DOHH2 (cell line): ENCODE measurements around the gene PRCD.

Experiments
- H3F3A ChIP-seq: fragments of 200-600 bp; sonication (generic), shearing (Covaris generic); 2 replicates; pipeline ENCODE4 v1.6.0; 2016; ENCODE audit warnings: antibody characterized with exemption, mild to moderate bottlenecking; ENCODE audit not compliant: control insufficient read depth, insufficient read depth
- H3K27ac ChIP-seq: fragments of 200-600 bp; sonication (generic); 2 replicates; pipeline ENCODE4 v1.5.1; 2014; ENCODE audit warnings: low read depth, mild to moderate bottlenecking, low read length, moderate library complexity
- H3K27me3 ChIP-seq: fragments of 200-600 bp; sonication (generic); 2 replicates; pipeline ENCODE4 v1.6.1; 2014; ENCODE audit warnings: mild to moderate bottlenecking, low read length, mixed read lengths; ENCODE audit not compliant: control insufficient read depth
- H3K36me3 ChIP-seq: fragments of 200-600 bp; sonication (generic); 2 replicates; pipeline ENCODE4 v1.6.1; 2014; ENCODE audit warnings: mild to moderate bottlenecking, low read length, moderate library complexity, mixed read lengths; ENCODE audit not compliant: control insufficient read depth
- H3K4me1 ChIP-seq: fragments of 200-600 bp; sonication (generic); 2 replicates; pipeline ENCODE4 v1.6.1; 2014; ENCODE audit warnings: mild to moderate bottlenecking, low read length, mixed read lengths; ENCODE audit not compliant: control insufficient read depth
- H3K4me2 ChIP-seq: fragments of 200-600 bp; sonication (generic); 2 replicates; pipeline ENCODE4 v1.6.0; 2014; ENCODE audit warnings: mild to moderate bottlenecking, low read length, moderate library complexity
- H3K4me3 ChIP-seq: fragments of 200-600 bp; sonication (generic); 2 replicates; pipeline ENCODE4 v1.5.1; 2014; ENCODE audit warnings: mild to moderate bottlenecking, low read length, mixed read lengths
- H3K79me2 ChIP-seq: fragments of 200-600 bp; sonication (generic); 2 replicates; pipeline ENCODE4 v1.6.1; 2014; ENCODE audit warnings: mild to moderate bottlenecking, low read length, mixed read lengths; ENCODE audit not compliant: control insufficient read depth
- H3K9me2 ChIP-seq: fragments of 200-600 bp; sonication (generic); replicated peaks from 2 replicates; pipeline ENCODE4 v1.6.1; 2014; ENCODE audit warnings: mild to moderate bottlenecking, low read length, mixed read lengths; ENCODE audit not compliant: control insufficient read depth
- H3K9me3 ChIP-seq: fragments of 200-600 bp; sonication (generic); 2 replicates; pipeline ENCODE4 v1.6.1; 2014; ENCODE audit warnings: antibody characterized with exemption, low read length, mixed read lengths; ENCODE audit not compliant: control insufficient read depth, insufficient read depth
- H4K20me1 ChIP-seq: fragments of 200-600 bp; sonication (generic); 2 replicates; pipeline ENCODE4 v1.6.0; 2014; ENCODE audit warnings: low read depth, mild to moderate bottlenecking, antibody characterized with exemption, low read length, moderate library complexity; ENCODE audit not compliant: control insufficient read depth, insufficient read depth
- CTCF ChIP-seq: fragments of 200-600 bp; sonication (generic); IDR thresholded peaks from one replicate; pipeline ENCODE4 v1.5.1; 2014; ENCODE audit warnings: antibody characterized with exemption, mild to moderate bottlenecking, low read depth, low read length; ENCODE audit not compliant: poor library complexity, severe bottlenecking
- EZH2phosphoT487 ChIP-seq: fragments of 200-600 bp; sonication (generic); IDR thresholded peaks from 2 replicates; pipeline ENCODE4 v1.6.1; 2017; ENCODE audit warnings: borderline replicate concordance, mild to moderate bottlenecking, antibody characterized with exemption, low read length, moderate library complexity, mixed read lengths

PRCD gene

DNA sequence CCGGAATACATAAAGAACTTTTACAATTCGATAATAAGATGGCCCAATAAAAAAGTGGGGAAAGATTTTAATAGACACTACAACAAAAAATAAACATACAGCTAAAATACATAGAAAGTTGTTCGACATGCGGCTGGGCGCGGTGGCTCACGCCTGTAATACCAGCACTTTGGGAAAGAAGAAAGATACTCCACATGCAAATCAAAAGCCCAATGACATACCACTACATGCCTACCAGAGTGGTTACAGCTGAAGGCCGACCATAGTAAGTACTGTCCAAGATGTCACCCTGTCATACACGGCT lies 9.3 kb downstream of the PRCD start:
- Histone ChIP-seq H3K4me1 (peaks cover 15% of the 10 kb centered on the region), H3K36me3 (no peaks in the 10 kb centered on the region), H3K27ac (no peak overlapping the region), H3K9me2 (no peaks in the 10 kb centered on the region), H3K9me3 (no peaks in the 10 kb centered on the region), H3K4me2 (no peak overlapping the region), H3K4me3 (no peak overlapping the region), H3K27me3 (peaks cover 17% of the 10 kb centered on the region), H3K79me2 (no peaks in the 10 kb centered on the region), H3F3A (no peaks in the 10 kb centered on the region), H4K20me1 (no peaks in the 10 kb centered on the region)
- TF ChIP-seq CTCF (no peak), EZH2phosphoT487 (no peak)

DNA sequence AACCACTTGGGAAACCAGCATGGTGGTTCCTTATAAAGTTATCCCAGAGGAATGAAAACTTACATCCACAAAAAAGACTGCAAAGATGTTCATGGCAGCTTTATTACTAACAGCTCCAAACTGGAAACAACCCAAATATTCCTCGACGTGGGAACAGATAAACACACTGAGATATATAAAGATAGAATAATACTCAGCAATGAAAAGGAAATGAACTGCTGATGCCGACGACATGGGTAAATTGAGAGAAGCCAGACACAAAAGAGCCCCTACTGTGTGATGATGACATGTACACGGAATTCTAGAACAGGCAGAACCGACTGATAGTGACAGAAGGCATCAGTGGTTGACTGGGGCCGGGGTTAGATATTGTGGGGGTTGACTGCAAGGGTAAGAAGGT lies 9.7 kb downstream of the PRCD start:
- H3K27ac ChIP-seq = no peak overlapping the region
- H3K9me2 ChIP-seq = no peaks in the 10 kb centered on the region
- no peak overlapping the region for H3K4me3 ChIP-seq
- H3K27me3 ChIP-seq = peaks cover 14% of the 10 kb centered on the region
- H3F3A ChIP-seq = no peaks in the 10 kb centered on the region
- peaks cover 16% of the 10 kb centered on the region for H3K4me1 ChIP-seq
- TF ChIP-seq CTCF (no peak), EZH2phosphoT487 (no peak)
- H3K9me3 ChIP-seq = no peaks in the 10 kb centered on the region
- H4K20me1 ChIP-seq = no peaks in the 10 kb centered on the region
- H3K36me3 ChIP-seq = no peaks in the 10 kb centered on the region
- H3K79me2 ChIP-seq = no peaks in the 10 kb centered on the region
- no peak overlapping the region for H3K4me2 ChIP-seq

- Histone ChIP-seq H3K4me2 (no peak overlapping the region), H3K79me2 (no peaks in the 10 kb centered on the region), H3K4me1 (peaks cover 16% of the 10 kb centered on the region), H4K20me1 (no peaks in the 10 kb centered on the region), H3K27me3 (peaks cover 5% of the 10 kb centered on the region; the same call in 1 of the 2 replicates), H3K27ac (no peak overlapping the region), H3K9me2 (no peaks in the 10 kb centered on the region), H3F3A (no peaks in the 10 kb centered on the region; the same call in 1 of the 2 replicates), H3K4me3 (no peak overlapping the region), H3K9me3 (no peaks in the 10 kb centered on the region), H3K36me3 (no peaks in the 10 kb centered on the region)
- TF ChIP-seq CTCF (no peak), EZH2phosphoT487 (no peak)
These were observed 11.1 kb downstream of the PRCD start for GRCh38 chr17:76550712-76551615.
